Brain microvascular endothelial cell (primary cell): ENCODE results near the gene SORT1.
"Not testable (repeated sequence)": the region's sequence is repeated elsewhere in the genome, so short reads cannot be mapped to it uniquely, and the experiment has no call there.

ENCODE experiments used
- DNase-seq: peaks from one replicate; pipeline ENCODE4 v3.0.0-alpha.2; 2020
- H3K27ac ChIP-seq: fragments of 250-450 bp; sonication (Bioruptor Pico); 2 replicates; pipeline ENCODE4 v1.5.1; 2020; ENCODE audit warnings: mild to moderate bottlenecking, moderate library complexity
- H3K27me3 ChIP-seq: fragments of 250-450 bp; sonication (Bioruptor Pico); replicated peaks from 2 replicates; pipeline ENCODE4 v1.5.1; 2020; ENCODE audit warnings: mild to moderate bottlenecking
- H3K36me3 ChIP-seq: fragments of 250-450 bp; sonication (Bioruptor Pico); replicated peaks from 2 replicates; pipeline ENCODE4 v1.5.1; 2020; ENCODE audit warnings: mild to moderate bottlenecking
- H3K4me3 ChIP-seq: 2 replicates; pipeline ENCODE4 v1.5.1; 2011; ENCODE audit warnings: low read depth, mild to moderate bottlenecking, control low read depth, low read length, moderate library complexity
- in situ Hi-C: cut with HindIII; loops from 2 replicates; pipeline ENCODE4 v1.10.0; 2017; ENCODE audit warnings: low sequenced_read_pairs, low pct_ligation_motif_present
- TF ChIP-seq, protein P1 (sequence below): IDR thresholded peaks from 2 replicates; pipeline ENCODE4 v1.5.1; 2011; ENCODE audit warnings: low read depth, mild to moderate bottlenecking, moderate library complexity, low read length, control low read depth, inconsistent platforms; ENCODE audit errors: missing control alignments

SORT1 gene

DNA sequence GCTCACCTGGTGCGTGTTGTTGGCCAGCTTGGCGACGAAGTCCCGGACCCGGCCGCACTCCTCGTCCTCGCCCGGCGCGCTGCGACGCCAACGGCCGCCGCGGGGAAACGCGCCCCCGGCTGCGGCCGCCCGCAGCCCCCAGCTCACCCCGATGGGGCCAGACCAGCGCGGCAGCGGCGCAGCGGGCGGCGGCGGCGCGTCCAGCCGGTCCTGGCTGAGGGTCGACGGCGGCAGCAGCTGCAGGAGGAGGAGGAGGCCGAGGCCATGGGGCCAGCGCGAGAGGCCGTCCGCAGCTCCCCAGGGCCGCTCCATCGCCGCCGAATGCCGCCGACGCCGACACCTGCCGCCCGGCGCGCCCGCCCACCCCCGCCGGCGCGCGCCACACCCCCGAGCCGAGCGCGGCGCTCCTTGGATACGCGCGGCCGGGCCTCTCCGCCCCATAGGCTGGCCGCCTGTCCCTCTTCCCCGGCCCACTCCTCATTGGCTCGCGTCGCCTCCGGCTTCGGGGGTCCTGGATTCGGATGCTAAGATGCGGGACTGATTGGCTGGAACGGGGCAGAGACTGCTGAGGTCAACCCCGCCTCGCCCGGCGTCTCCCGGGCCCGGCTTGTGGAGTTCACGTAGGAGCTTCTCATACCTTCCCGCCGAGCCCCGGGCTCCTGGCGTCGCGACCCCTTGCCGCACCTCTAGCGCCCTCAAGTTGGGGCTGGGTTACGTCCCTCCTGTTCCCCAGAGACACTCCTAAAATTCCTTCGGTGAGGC lies at the start of gene SORT1:
Gene SORT1 (minus strand): TSS at position 338 of the 762 bp plus-strand sequence. CDS start 26 bp downstream, at position 312.
- TF ChIP-seq, protein P1, sequence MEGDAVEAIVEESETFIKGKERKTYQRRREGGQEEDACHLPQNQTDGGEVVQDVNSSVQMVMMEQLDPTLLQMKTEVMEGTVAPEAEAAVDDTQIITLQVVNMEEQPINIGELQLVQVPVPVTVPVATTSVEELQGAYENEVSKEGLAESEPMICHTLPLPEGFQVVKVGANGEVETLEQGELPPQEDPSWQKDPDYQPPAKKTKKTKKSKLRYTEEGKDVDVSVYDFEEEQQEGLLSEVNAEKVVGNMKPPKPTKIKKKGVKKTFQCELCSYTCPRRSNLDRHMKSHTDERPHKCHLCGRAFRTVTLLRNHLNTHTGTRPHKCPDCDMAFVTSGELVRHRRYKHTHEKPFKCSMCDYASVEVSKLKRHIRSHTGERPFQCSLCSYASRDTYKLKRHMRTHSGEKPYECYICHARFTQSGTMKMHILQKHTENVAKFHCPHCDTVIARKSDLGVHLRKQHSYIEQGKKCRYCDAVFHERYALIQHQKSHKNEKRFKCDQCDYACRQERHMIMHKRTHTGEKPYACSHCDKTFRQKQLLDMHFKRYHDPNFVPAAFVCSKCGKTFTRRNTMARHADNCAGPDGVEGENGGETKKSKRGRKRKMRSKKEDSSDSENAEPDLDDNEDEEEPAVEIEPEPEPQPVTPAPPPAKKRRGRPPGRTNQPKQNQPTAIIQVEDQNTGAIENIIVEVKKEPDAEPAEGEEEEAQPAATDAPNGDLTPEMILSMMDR = no peak
- Histone ChIP-seq H3K4me3 (peak within 1 kb of the TSS; percentile 63), H3K27ac (peak within 1 kb of the TSS; percentile 78), H3K27me3 (no peaks in the 10 kb centered on the region), H3K36me3 (peaks cover 17% of the 10 kb centered on the region)
- in situ Hi-C loops = no loop called here
- DNase-seq = peak; percentile 75

DNA sequence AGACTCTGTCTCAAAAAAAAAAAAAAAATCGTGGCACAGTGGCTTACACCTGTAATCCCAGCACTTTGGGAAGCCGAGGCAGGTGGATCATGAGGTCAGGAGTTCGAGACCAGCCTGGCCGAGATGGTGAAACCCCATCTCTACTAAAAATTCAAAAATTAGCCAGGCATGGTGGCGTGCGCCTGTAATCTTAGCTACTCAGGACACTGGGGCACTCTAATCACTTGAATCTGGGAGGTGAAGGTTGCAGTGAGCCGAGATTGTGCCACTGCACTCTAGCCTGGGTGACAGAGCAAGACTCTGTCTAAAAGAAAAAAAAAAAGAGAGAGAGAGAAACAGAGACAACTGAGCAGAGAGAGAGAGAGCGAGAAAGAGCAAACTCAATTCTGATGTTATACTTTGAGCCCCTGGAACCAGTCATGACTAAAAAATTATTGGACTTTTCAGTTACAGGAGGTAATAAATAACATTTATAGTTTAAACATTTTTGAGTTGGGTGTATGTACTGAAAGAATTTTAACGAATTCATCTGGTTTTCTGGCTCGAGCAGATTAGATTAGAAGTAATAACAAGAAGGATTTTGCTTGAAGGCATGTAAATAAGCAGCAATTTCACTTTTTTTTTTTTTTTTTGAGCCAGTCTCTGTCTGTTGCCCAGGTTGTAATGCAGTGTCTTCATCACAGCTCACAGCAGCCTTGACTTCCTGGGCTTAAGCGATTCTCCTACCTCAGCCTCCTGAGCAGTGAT lies 48.4 kb upstream of the SORT1 start:
- H3K27me3 ChIP-seq, DNase-seq, H3K36me3 ChIP-seq, H3K4me3 ChIP-seq, H3K27ac ChIP-seq, in situ Hi-C loops: not testable (repeated sequence)

DNA sequence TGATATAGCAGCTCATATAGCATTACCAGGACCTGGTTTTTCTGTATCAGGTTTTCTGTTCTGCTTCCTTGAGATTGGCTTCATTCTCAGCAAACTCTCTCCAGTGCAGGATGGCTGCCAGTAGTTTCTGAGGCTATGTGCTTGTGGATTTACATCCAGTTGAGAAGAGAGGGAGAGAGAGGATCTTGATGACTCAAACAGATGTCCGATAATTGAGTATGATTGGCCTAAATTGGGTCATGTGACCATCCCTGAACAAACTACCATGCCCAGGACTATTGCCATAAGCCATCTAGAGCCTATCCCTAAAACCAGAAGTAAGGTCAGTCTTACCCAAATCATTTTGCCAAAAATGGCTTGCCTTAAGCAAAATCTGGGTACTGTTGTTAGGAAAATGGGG lies 46.6 kb upstream of the SORT1 start:
- in situ Hi-C loops = no loop called here

DNA sequence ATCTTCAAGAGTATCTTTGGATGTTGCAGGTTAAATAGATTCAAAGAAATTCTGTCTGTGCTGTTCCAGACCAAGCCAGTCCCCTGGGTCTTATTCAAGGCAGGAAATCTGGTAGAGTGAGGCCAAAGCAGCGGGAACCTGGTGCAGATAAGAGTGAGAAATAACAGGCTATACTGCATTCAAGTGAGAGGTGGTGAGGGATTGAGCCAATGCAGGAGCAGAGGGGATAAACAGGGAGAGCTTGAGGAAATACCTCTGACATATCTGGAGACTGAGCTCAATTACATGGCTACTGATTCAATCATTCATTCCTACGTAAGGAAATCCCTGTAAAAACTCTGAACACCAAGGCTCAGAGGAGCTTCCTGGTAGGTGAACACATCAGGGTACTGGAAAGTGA lies 45.8 kb upstream of the SORT1 start:
- TF ChIP-seq, protein P1 = no peak
- in situ Hi-C loops = no loop called here
- no peak for DNase-seq
- H3K4me3 ChIP-seq = no peak overlapping the region
- no peaks in the 10 kb centered on the region for H3K36me3 ChIP-seq
- no peak overlapping the region for H3K27ac ChIP-seq
- H3K27me3 ChIP-seq = no peaks in the 10 kb centered on the region

More for the DNA sequence above, 46.6 kb upstream of the SORT1 start:
- H3K27ac ChIP-seq = no peak overlapping the region
- H3K36me3 ChIP-seq = no peaks in the 10 kb centered on the region
- H3K27me3 ChIP-seq = no peaks in the 10 kb centered on the region
- TF ChIP-seq, protein P1 = no peak
- H3K4me3 ChIP-seq = no peak overlapping the region
- no peak for DNase-seq

DNA sequence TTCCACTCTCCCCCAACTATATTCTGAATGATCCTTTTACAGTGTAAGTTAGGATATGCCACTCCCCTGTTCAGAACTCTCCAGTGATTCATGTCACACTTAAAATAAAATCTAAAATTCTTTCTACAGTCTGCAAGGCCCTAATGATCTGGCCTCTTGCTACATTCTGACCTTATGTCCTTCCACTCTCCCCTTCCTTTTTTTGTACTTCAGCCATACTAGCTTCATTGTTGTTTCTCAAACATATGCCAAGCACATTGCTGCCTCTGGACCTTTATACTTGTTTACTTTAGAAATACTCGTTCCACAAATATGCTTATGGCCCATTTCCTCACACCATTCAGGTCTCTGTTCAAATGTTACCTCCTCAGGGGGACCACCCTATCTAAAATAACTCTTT lies 43.4 kb upstream of the SORT1 start:
- H3K36me3 ChIP-seq = no peaks in the 10 kb centered on the region
- no peak for DNase-seq
- H3K27me3 ChIP-seq = no peaks in the 10 kb centered on the region
- in situ Hi-C loops = no loop called here
- no peak overlapping the region for H3K27ac ChIP-seq
- TF ChIP-seq, protein P1 = no peak
- H3K4me3 ChIP-seq = no peak overlapping the region

DNA sequence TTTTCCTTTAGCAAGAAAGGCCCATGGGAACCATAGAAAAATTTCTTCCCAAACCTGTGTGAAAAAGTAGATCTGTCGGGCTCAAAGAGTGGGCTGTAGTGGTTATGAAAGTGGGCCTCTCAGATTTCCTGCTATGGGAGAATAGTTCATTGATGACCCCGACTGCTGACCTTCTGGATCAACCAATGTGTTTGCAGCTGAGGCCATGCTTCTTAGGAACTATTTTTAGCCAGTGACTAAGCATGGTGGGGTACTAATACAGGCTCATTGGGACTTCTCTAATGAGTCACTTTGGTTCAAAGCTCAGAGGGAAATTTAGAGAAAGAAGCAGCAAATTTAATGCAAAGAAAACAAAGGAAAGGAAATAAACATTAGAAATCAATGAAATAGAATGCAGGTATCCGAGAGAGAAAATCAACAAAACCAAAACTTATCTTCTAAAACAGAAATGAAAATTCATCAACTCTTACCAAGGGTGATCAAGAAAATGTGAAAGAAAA lies 41.1 kb upstream of the SORT1 start:
- in situ Hi-C loops = no loop called here
- Histone ChIP-seq H3K27me3 (no peaks in the 10 kb centered on the region), H3K4me3 (no peak overlapping the region), H3K27ac (peak overlapping the region; percentile 67), H3K36me3 (no peaks in the 10 kb centered on the region)
- peak; percentile 96 for DNase-seq
- TF ChIP-seq, protein P1 = no peak
